ENCODE measurements around the gene DNAH8. TPM values are rescaled to one million over a fixed set of nuclear protein-coding genes. Genes with fewer than 3 reads are reported as not detected.

DNAH8 gene
- total and polyA plus RNA-seq, 4 donors, result 0.01 to 0.37 (median 0.11) TPM

DNA sequence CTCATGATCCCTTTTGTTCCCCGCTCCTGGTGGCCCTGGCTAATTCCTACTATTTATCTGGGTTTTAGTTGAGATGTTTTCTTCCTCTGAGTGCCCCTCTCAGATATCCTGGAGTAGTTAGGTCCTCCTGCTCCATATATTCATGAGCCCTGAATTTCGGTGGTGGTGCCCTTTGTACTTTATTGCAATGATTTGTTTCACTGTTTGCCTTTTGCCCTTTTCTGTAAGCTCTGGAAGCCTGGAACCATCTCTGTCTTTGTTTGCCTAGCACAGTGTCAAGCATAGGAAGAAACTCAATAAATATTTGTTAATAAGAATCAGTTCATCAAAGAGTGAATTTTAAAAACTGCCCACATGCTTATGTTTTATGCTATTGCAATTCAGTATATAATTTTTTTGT, 144.9 kb downstream of the DNAH8 start:
- no peaks in the 10 kb centered on the region for H3K27me3 ChIP-seq (ENCODE audit: control insufficient read depth in 3 of 3, insufficient read depth in 3 of 3, low read length in 2 of 3)

DNA sequence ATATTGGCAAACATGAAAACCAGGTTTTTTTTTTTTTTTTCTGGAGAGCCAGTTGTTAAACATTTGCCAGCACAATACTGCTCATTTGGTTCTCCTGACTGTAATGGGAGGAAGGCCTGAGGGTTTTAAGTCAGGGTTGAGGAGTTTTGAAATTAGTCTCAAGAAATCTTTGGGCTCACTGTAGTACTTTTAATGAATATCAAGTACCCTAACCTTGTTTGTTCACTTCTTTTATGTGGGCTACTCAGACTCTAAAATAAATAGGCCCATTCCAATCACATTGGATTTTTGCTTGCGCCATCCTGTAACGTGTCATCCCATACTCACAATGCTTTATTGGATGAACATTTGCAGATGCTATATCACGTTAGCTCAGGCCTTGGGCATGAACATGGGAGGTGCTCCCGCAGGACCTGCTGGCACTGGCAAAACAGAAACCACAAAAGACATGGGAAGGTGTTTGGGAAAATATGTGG, 146.9 kb downstream of the DNAH8 start:
- TF ChIP-seq, protein P1, sequence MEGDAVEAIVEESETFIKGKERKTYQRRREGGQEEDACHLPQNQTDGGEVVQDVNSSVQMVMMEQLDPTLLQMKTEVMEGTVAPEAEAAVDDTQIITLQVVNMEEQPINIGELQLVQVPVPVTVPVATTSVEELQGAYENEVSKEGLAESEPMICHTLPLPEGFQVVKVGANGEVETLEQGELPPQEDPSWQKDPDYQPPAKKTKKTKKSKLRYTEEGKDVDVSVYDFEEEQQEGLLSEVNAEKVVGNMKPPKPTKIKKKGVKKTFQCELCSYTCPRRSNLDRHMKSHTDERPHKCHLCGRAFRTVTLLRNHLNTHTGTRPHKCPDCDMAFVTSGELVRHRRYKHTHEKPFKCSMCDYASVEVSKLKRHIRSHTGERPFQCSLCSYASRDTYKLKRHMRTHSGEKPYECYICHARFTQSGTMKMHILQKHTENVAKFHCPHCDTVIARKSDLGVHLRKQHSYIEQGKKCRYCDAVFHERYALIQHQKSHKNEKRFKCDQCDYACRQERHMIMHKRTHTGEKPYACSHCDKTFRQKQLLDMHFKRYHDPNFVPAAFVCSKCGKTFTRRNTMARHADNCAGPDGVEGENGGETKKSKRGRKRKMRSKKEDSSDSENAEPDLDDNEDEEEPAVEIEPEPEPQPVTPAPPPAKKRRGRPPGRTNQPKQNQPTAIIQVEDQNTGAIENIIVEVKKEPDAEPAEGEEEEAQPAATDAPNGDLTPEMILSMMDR (IDR thresholded peaks at IDR 0.05; ENCODE audit: control extremely low read depth, extremely low read depth), result no peak
- Histone ChIP-seq H3K9me3 (ENCODE audit: control insufficient read depth in 4 of 4, insufficient read depth in 3 of 4, low read length in 3 of 4) (no peaks in the 10 kb centered on the region), H3K27ac (ENCODE audit: low read depth in 1 of 2, low read length in 1 of 2) (no peak overlapping the region), H3K27me3 (ENCODE audit: control insufficient read depth in 3 of 3, insufficient read depth in 3 of 3, low read length in 2 of 3) (no peaks in the 10 kb centered on the region), H3K4me1 (ENCODE audit: control insufficient read depth in 5 of 5, insufficient read depth in 5 of 5, low read length in 5 of 5) (no peaks in the 10 kb centered on the region), H3K4me3 (no peak overlapping the region), H3K36me3 (ENCODE audit: control insufficient read depth in 4 of 4, insufficient read depth in 4 of 4, low read length in 4 of 4) (no peaks in the 10 kb centered on the region), H3K9ac (ENCODE audit: insufficient read depth in 1 of 2, low read length in 2 of 2) (no peak overlapping the region)
- WGBS, 2 donors, result 73 to 84% methylated on average over 4 of the region's 4 CpGs
- DNase-seq, result peak in 2 of 3 donors; percentile 13 to 47
- peak; percentile 83 for ATAC-seq (ENCODE audit: insufficient read depth, low FRiP score)

More for the DNA sequence above, 144.9 kb downstream of the DNAH8 start:
- Histone ChIP-seq H3K9ac (ENCODE audit: insufficient read depth in 1 of 2, low read length in 2 of 2) (no peak overlapping the region), H3K4me1 (ENCODE audit: control insufficient read depth in 5 of 5, insufficient read depth in 5 of 5, low read length in 5 of 5) (no peaks in the 10 kb centered on the region), H3K27ac (ENCODE audit: low read depth in 1 of 2, low read length in 1 of 2) (no peak overlapping the region), H3K4me3 (no peak overlapping the region), H3K36me3 (ENCODE audit: control insufficient read depth in 4 of 4, insufficient read depth in 4 of 4, low read length in 4 of 4) (no peaks in the 10 kb centered on the region), H3K9me3 (ENCODE audit: control insufficient read depth in 4 of 4, insufficient read depth in 3 of 4, low read length in 3 of 4) (no peaks in the 10 kb centered on the region)
- whole genome bisulfite sequencing, 2 donors, result 86 to 87% methylated on average over 2 of the region's 2 CpGs
- ATAC-seq (ENCODE audit: insufficient read depth, low FRiP score), result no peak
- TF ChIP-seq, protein P1 (IDR thresholded peaks at IDR 0.05; ENCODE audit: control extremely low read depth, extremely low read depth), result no peak
- DNase-seq, result no peak

DNA sequence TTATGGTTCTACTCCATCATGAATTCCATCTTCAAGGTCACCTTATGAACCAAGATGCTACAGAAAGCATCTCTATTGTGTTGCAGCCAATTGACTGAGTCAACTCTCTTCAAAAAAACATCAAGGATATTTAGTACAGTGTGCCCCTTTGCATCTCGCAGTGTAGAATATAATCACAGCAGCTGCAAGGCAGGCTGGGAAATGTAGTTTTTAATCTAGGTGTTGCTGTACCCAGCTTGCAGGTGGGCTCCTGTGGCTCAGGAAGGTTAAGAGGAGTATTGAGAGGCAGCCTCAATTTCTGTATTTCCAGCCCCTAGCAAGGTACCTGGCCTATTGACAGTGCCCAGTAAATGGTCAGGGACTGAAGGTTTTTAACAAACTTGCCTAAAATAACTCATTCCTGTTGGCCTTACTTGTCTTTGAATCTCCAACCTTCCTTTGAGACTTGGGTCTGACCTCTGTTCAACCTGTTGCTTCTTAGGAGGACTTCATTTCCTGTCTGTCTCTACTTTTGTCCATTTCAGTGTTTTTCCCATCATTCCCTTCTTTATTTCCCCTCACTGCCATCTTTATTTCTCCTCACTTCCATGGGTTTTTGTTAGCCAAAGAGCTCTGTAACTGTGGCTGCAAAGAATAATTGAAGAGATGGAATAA, 150.5 kb downstream of the DNAH8 start:
- TF ChIP-seq, protein P1 (IDR thresholded peaks at IDR 0.05; ENCODE audit: control extremely low read depth, extremely low read depth), result no peak
- DNase-seq (no peak), ATAC-seq (ENCODE audit: insufficient read depth, low FRiP score) (no peak)
- Histone ChIP-seq H3K27me3 (ENCODE audit: control insufficient read depth in 3 of 3, insufficient read depth in 3 of 3, low read length in 2 of 3) (no peaks in the 10 kb centered on the region), H3K9me3 (ENCODE audit: control insufficient read depth in 4 of 4, insufficient read depth in 3 of 4, low read length in 3 of 4) (no peaks in the 10 kb centered on the region), H3K27ac (ENCODE audit: low read depth in 1 of 2, low read length in 1 of 2) (no peak overlapping the region), H3K36me3 (ENCODE audit: control insufficient read depth in 4 of 4, insufficient read depth in 4 of 4, low read length in 4 of 4) (no peaks in the 10 kb centered on the region), H3K9ac (ENCODE audit: insufficient read depth in 1 of 2, low read length in 2 of 2) (no peak overlapping the region), H3K4me3 (no peak overlapping the region), H3K4me1 (ENCODE audit: control insufficient read depth in 5 of 5, insufficient read depth in 5 of 5, low read length in 5 of 5) (no peaks in the 10 kb centered on the region)
- 70 to 71% methylated on average over 1 of the region's 1 CpG for WGBS, 2 donors

DNA sequence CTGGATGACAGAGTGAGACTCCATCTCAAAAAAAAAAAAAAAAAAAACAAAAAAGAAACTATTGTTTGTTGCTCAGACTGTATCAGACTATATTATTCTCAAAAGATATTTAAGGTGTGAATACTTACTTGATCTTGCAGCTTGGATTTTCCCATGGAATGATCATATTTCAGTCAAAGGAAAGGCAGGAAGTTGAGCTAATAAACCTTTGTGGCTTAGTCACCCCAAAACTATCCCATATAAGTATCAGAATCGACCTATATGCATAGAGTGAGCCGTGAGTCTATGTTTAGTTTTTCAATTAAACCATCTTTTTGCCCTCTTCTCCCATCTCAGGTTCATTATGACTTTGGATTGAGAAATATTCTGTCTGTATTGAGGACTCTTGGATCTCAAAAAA, 152.6 kb downstream of the DNAH8 start:
- Histone ChIP-seq H3K27me3 (ENCODE audit: control insufficient read depth in 3 of 3, insufficient read depth in 3 of 3, low read length in 2 of 3) (no peaks in the 10 kb centered on the region), H3K9me3 (ENCODE audit: control insufficient read depth in 4 of 4, insufficient read depth in 3 of 4, low read length in 3 of 4) (no peaks in the 10 kb centered on the region), H3K27ac (ENCODE audit: low read depth in 1 of 2, low read length in 1 of 2) (no peak overlapping the region), H3K9ac (ENCODE audit: insufficient read depth in 1 of 2, low read length in 2 of 2) (no peak overlapping the region), H3K36me3 (ENCODE audit: control insufficient read depth in 4 of 4, insufficient read depth in 4 of 4, low read length in 4 of 4) (no peaks in the 10 kb centered on the region), H3K4me1 (ENCODE audit: control insufficient read depth in 5 of 5, insufficient read depth in 5 of 5, low read length in 5 of 5) (no peaks in the 10 kb centered on the region), H3K4me3 (no peak overlapping the region)
- DNase-seq (no peak), ATAC-seq (ENCODE audit: insufficient read depth, low FRiP score) (no peak)
- TF ChIP-seq, protein P1 (IDR thresholded peaks at IDR 0.05; ENCODE audit: control extremely low read depth, extremely low read depth), result no peak
- 83 to 91% methylated on average over 2 of the region's 2 CpGs for WGBS, 2 donors
